Measurements from ENCODE around the gene NMNAT1. TPM values are rescaled to one million over a fixed set of nuclear protein-coding genes. Genes with fewer than 3 reads are reported as not detected.

The NMNAT1 gene
- total RNA-seq = 5.8 and 7.5 TPM in 2 replicates

GRCh38 chr1:9942939-9943788, at the start of gene NMNAT1, which contains the start of gene LZIC:
NMNAT1 (plus strand) TSS chr1:9943475; CDS start chr1:9972074, 28,599 bp downstream.
LZIC (minus strand) TSS chr1:9943391; CDS start chr1:9936619, 6,772 bp downstream.
- ATAC-seq (ENCODE audit: low read depth) = peak; percentile 94
- H3K9me3 Mint-ChIP-seq = no peaks in the 10 kb centered on the region
- intact Hi-C loops (cut with micrococcal nuclease) = loop anchor here (1.0 to 2.0 kb wide), 9 partner anchors 8 to 488 kb away; partner anchors contain the start of genes CENPS, CTNNBIP1, KIF1B and TMEM201

DNA sequence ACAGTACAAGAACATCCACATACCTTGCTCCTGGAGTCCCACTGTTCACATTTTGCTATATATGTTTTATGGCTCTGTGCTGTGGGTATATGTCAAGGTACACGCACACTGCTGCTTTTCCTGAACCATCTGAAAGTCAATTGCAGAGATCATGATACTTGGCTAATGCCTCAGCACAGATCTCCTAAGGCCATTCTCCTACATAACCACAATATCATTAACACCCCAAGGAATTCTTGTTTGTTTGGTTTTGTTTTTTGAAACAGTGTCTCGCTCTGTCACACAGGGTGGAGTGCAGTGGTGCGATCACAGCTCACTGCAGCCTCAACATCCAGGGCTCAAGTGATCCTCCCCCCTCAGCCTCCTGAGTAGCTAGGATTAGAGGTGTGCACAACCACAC, 49.2 kb upstream of the NMNAT1 start:
- Mint-ChIP-seq H3K9me3 (no peaks in the 10 kb centered on the region), H3K27me3 (no peaks in the 10 kb centered on the region), H3K27ac (no peak overlapping the region), H3K4me3 (no peak overlapping the region), H3K4me1 (peaks cover 32% of the 10 kb centered on the region), H3K36me3 (ENCODE audit: low read depth) (no peaks in the 10 kb centered on the region)
- ATAC-seq (ENCODE audit: low read depth) (no peak), DNase-seq (no peak)
- POLR2A ChIA-PET = no interaction called here
- CTCF ChIA-PET = interaction anchor here (1.2 kb wide), 1 partner anchor 26 kb away, joined by 3 read pairs; no protein-coding TSS in a partner anchor
- intact Hi-C loops (cut with micrococcal nuclease) = no loop called here
- TF ChIP-seq, protein P1, sequence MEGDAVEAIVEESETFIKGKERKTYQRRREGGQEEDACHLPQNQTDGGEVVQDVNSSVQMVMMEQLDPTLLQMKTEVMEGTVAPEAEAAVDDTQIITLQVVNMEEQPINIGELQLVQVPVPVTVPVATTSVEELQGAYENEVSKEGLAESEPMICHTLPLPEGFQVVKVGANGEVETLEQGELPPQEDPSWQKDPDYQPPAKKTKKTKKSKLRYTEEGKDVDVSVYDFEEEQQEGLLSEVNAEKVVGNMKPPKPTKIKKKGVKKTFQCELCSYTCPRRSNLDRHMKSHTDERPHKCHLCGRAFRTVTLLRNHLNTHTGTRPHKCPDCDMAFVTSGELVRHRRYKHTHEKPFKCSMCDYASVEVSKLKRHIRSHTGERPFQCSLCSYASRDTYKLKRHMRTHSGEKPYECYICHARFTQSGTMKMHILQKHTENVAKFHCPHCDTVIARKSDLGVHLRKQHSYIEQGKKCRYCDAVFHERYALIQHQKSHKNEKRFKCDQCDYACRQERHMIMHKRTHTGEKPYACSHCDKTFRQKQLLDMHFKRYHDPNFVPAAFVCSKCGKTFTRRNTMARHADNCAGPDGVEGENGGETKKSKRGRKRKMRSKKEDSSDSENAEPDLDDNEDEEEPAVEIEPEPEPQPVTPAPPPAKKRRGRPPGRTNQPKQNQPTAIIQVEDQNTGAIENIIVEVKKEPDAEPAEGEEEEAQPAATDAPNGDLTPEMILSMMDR (IDR thresholded peaks at IDR 0.05) = no peak

More at GRCh38 chr1:9942939-9943788, at the start of gene NMNAT1, which contains the start of gene LZIC:
- H3K4me3 Mint-ChIP-seq = peak within 1 kb of the TSS; percentile 98
- peaks cover 26% of the 10 kb centered on the region for H3K36me3 Mint-ChIP-seq (ENCODE audit: low read depth)
- peaks cover 30% of the 10 kb centered on the region for H3K4me1 Mint-ChIP-seq
- peak within 1 kb of the TSS; percentile 98 for H3K27ac Mint-ChIP-seq
- CTCF ChIA-PET = interaction anchor here (0.6 to 1.5 kb wide), 6 partner anchors 28 to 486 kb away, joined by 3 to 4 read pairs (median 3); no protein-coding TSS in a partner anchor
- POLR2A ChIA-PET = interaction anchor here (0.5 to 1.8 kb wide), 12 partner anchors 13 to 1965 kb away, joined by 3 to 15 read pairs (median 4); partner anchors contain the start of gene CENPS
- TF ChIP-seq, protein P1 (IDR thresholded peaks at IDR 0.05) = no peak
- H3K27me3 Mint-ChIP-seq = no peaks in the 10 kb centered on the region
- DNase-seq = peak; percentile 92

GRCh38 chr1:9900142-9901043, 42.9 kb upstream of the NMNAT1 start:
- Mint-ChIP-seq H3K27ac (peak overlapping the region; percentile 82), H3K4me3 (peak overlapping the region; percentile 77), H3K4me1 (peaks cover 16% of the 10 kb centered on the region), H3K36me3 (ENCODE audit: low read depth) (no peaks in the 10 kb centered on the region), H3K9me3 (no peaks in the 10 kb centered on the region), H3K27me3 (no peaks in the 10 kb centered on the region)
- TF ChIP-seq, protein P1 (IDR thresholded peaks at IDR 0.05) = no peak
- CTCF ChIA-PET = interaction anchor here (0.7 kb wide), 1 partner anchor 307 kb away, joined by 3 read pairs; no protein-coding TSS in a partner anchor
- intact Hi-C loops (cut with micrococcal nuclease) = no loop called here
- ATAC-seq (ENCODE audit: low read depth) (peak; percentile 96), DNase-seq (peak; percentile 31)
- POLR2A ChIA-PET = interaction anchor here (0.7 kb wide), 1 partner anchor 50 kb away, joined by 4 read pairs; no protein-coding TSS in a partner anchor

DNA sequence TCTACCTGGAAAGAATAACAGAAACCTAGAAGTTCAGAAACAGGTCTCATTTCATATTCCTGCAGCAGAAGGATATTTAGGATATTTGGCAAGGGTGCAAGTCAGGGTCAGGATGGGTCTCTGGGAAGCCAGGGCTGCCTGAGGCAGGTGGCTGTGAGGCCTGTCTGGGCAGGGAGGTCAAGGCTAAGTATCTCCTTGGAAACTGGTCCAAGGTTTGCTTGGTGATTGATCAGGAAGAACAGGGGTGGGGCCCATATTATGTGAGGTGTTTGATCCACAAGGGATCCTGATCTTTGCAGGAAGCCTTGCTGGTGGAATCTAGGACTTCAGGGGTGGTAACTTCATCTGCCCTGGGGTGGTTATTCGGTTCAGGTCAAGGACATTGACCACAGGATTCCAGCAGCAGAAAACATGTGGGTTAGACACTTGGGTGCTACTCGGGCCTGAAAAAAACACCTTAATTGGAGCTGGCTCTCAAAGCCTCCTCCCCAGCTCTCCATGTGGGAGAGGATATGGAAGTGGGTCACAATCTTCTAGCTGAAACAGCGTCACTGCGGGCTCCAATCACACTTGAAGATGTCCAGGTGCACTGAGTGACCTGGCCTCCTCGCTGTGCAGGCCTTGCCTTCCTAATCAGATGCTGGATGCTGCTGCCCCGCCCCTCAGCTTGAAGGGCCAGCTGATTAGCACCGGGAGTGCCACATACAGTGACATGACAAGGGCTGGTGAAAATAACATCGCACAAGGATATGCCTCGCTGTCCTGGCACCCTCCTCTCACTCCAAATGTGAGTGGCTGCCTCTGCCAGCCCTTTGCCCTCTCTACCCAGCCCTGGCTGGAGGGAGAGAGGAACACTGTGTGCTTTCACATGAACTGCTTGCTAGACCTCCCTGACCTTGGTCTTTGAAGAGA, 41.9 kb upstream of the NMNAT1 start:
- H3K36me3 Mint-ChIP-seq (ENCODE audit: low read depth) = no peaks in the 10 kb centered on the region
- H3K27me3 Mint-ChIP-seq = no peaks in the 10 kb centered on the region
- TF ChIP-seq, protein P1 (IDR thresholded peaks at IDR 0.05) = no peak
- ChIA-PET POLR2A (no interaction called here), CTCF (interaction anchor here (0.7 kb wide), 1 partner anchor 308 kb away, joined by 3 read pairs; no protein-coding TSS in a partner anchor)
- intact Hi-C loops (cut with micrococcal nuclease) = no loop called here
- ATAC-seq (ENCODE audit: low read depth) (no peak), DNase-seq (no peak)
- peak overlapping the region; percentile 77 for H3K4me3 Mint-ChIP-seq
- H3K4me1 Mint-ChIP-seq = peaks cover 16% of the 10 kb centered on the region
- H3K9me3 Mint-ChIP-seq = no peaks in the 10 kb centered on the region
- peak overlapping the region; percentile 82 for H3K27ac Mint-ChIP-seq

All from activated B cell treated with CpG ODN at 0.5 μM for 24 hours (primary cell).